Natural killer cell (primary cell): ENCODE measurements around the gene ADAMTSL1. TPM values are rescaled to one million over a fixed set of nuclear protein-coding genes. Genes with fewer than 3 reads are reported as not detected.
"Not testable (repeated sequence)": the region's sequence is repeated elsewhere in the genome, so short reads cannot be mapped to it uniquely, and the experiment has no call there.

Experiments
- ATAC-seq, 3 donors: fragments of 150-1000 bp in 2 of 3; fragments of 200-7000 bp in 1 of 3; cut with Tn5 transposase; 1 replicate in 1 of 3; 2 replicates in 2 of 3; pipeline ENCODE4 v1.10.0; 2021; ENCODE audit warnings: mild to moderate bottlenecking in 2 of 3, moderate library complexity in 2 of 3
- DNase-seq, 2 donors: peaks; one replicate each; pipeline versions ENCODE4 v3.0.0 to v3.0.0-alpha.2; 2013 to 2021; ENCODE audit warnings: mixed read lengths in 1 of 2
- H3K27ac ChIP-seq: one replicate; pipeline ENCODE4 v1.5.1; 2013; ENCODE audit warnings: mild to moderate bottlenecking, low read length
- H3K27me3 ChIP-seq: one replicate; pipeline ENCODE4 v1.6.1; 2013; ENCODE audit warnings: low read length; ENCODE audit not compliant: control insufficient read depth, insufficient read depth
- H3K36me3 ChIP-seq: one replicate; pipeline ENCODE4 v1.6.1; 2013; ENCODE audit warnings: low read length; ENCODE audit not compliant: control insufficient read depth, insufficient read depth
- H3K4me1 ChIP-seq: one replicate; pipeline ENCODE4 v1.6.1; 2013; ENCODE audit warnings: low read length; ENCODE audit not compliant: control insufficient read depth, insufficient read depth
- H3K4me3 ChIP-seq: one replicate; pipeline ENCODE4 v1.5.1; 2013; ENCODE audit warnings: low read length
- H3K9me3 ChIP-seq: one replicate; pipeline ENCODE4 v1.6.1; 2013; ENCODE audit warnings: low read length; ENCODE audit not compliant: control insufficient read depth, insufficient read depth
- H3K27ac Mint-ChIP-seq, 2 donors: one replicate each; pipeline ENCODE4 v1.8.0; 2022; ENCODE audit warnings: mild to moderate bottlenecking in 2 of 2, mixed read lengths in 2 of 2, moderate library complexity in 1 of 2
- H3K27me3 Mint-ChIP-seq, 2 donors: one replicate each; pipeline ENCODE4 v1.8.0; 2022; ENCODE audit warnings: low read depth in 2 of 2, mixed read lengths in 2 of 2
- H3K36me3 Mint-ChIP-seq: one replicate; pipeline ENCODE4 v1.8.0; 2022; ENCODE audit warnings: mixed read lengths
- H3K4me1 Mint-ChIP-seq, 2 donors: one replicate each; pipeline ENCODE4 v1.8.0; 2022; ENCODE audit warnings: mixed read lengths in 2 of 2
- H3K4me3 Mint-ChIP-seq: one replicate; pipeline ENCODE4 v1.8.0; 2022; ENCODE audit warnings: mild to moderate bottlenecking, moderate library complexity, mixed read lengths
- H3K9me3 Mint-ChIP-seq, 2 donors: one replicate each; pipeline ENCODE4 v1.8.0; 2022; ENCODE audit warnings: mixed read lengths in 2 of 2
- WGBS: methylation state at CpG from one replicate; pipeline ENCODE4 v1.1.7; 2013; ENCODE audit warnings: missing lambda C conversion rate; ENCODE audit not compliant: insufficient coverage; 5-methylcytosine and 5-hydroxymethylcytosine counted together
- intact Hi-C: fragments of 100-400 bp; cut with micrococcal nuclease; formaldehyde crosslinking; loops from one replicate; pipeline ENCODE4 v1.14.2; 2022
- total RNA-seq, 4 donors: library from RNA; stranded (reverse); fragments of 120-200 nt in 1 of 4; gene quantifications; one replicate each; pipeline versions ENCODE4 v1.2.3 to v1.2.4, GENCODE V29; 2013 to 2022
- TF ChIP-seq, protein P1 (sequence below): fragments of 200-600 bp; IDR thresholded peaks from one replicate; pipeline ENCODE4 v1.8.0; 2022; ENCODE audit warnings: antibody characterized with exemption

Gene ADAMTSL1
- total RNA-seq, 3 donors from 2014 or later (not counting 1 experiment from before 2014, with no cell fraction given) = not detected

DNA sequence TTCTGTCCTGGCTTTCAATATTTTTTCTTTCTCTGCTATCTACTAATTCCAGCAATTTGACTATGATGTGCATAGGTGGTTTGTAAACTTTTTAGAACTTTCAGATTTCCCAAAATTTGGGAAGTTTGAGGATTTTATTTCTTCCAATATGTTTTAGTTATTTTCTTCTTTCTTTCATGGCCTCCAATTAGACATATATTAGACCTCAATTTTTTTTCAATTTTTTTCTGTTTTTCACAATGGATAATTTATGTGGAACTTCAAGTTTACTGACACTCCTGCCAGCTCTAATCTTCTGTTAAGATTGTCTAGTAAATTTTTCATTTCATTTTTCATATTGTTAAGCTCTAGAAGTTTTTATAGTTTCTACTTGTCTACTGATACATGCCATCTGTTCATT, 395.8 kb downstream of the ADAMTSL1 start:
- no peaks in the 10 kb centered on the region for H3K4me1 ChIP-seq
- no peaks in the 10 kb centered on the region for H3K4me1 Mint-ChIP-seq
- DNase-seq (no peak), ATAC-seq (no peak)
- H3K9me3 ChIP-seq = no peaks in the 10 kb centered on the region
- peaks cover 7 to 12% of the 10 kb centered on the region in 2 donors for H3K9me3 Mint-ChIP-seq
- H3K36me3 ChIP-seq = no peaks in the 10 kb centered on the region
- peaks cover 14% of the 10 kb centered on the region for H3K36me3 Mint-ChIP-seq
- H3K27ac Mint-ChIP-seq = no peak overlapping the region
- no peaks in the 10 kb centered on the region for H3K27me3 ChIP-seq
- TF ChIP-seq, protein P1, sequence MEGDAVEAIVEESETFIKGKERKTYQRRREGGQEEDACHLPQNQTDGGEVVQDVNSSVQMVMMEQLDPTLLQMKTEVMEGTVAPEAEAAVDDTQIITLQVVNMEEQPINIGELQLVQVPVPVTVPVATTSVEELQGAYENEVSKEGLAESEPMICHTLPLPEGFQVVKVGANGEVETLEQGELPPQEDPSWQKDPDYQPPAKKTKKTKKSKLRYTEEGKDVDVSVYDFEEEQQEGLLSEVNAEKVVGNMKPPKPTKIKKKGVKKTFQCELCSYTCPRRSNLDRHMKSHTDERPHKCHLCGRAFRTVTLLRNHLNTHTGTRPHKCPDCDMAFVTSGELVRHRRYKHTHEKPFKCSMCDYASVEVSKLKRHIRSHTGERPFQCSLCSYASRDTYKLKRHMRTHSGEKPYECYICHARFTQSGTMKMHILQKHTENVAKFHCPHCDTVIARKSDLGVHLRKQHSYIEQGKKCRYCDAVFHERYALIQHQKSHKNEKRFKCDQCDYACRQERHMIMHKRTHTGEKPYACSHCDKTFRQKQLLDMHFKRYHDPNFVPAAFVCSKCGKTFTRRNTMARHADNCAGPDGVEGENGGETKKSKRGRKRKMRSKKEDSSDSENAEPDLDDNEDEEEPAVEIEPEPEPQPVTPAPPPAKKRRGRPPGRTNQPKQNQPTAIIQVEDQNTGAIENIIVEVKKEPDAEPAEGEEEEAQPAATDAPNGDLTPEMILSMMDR = no peak
- H3K4me3 ChIP-seq = no peak overlapping the region
- H3K4me3 Mint-ChIP-seq = no peak overlapping the region
- H3K27me3 Mint-ChIP-seq = peaks cover 6 to 7% of the 10 kb centered on the region in 2 donors
- intact Hi-C loops = no loop called here
- no peak overlapping the region for H3K27ac ChIP-seq

DNA sequence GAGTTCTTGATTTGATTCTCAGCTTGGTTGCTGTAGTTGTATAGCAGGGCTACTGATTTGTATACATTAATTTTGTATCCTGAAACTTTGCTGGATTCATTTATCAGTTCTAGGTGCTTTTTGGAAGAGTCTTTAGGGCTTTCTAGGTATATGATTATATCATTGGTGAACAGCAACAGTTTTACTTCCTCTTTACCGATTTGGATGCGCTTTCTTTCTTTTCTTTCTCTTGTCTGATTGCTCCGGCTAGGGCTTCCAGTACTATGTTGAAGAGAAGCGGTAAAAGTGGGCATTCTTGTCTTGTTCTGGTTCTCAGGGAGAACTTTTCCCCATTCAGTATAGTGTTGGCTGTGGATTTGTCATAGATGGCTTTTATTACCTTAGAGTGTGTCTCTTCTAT, 400.1 kb downstream of the ADAMTSL1 start:
- H3K4me3 ChIP-seq = no peak overlapping the region
- ATAC-seq (no peak), DNase-seq (no peak)
- 100% methylated on average over 2 of the region's 4 CpGs for WGBS
- H3K27ac ChIP-seq = no peak overlapping the region
- TF ChIP-seq, protein P1 = no peak
- Mint-ChIP-seq H3K4me1 (no peaks in the 10 kb centered on the region), H3K4me3 (no peak overlapping the region), H3K9me3 (peaks cover 12% of the 10 kb centered on the region in 2 donors), H3K27ac (no peak overlapping the region), H3K36me3 (peaks cover 14% of the 10 kb centered on the region), H3K27me3 (peaks cover 7 to 13% of the 10 kb centered on the region in 2 donors)
- no peaks in the 10 kb centered on the region for H3K27me3 ChIP-seq
- intact Hi-C loops = no loop called here
- H3K9me3 ChIP-seq = no peaks in the 10 kb centered on the region
- no peaks in the 10 kb centered on the region for H3K36me3 ChIP-seq
- no peaks in the 10 kb centered on the region for H3K4me1 ChIP-seq

DNA sequence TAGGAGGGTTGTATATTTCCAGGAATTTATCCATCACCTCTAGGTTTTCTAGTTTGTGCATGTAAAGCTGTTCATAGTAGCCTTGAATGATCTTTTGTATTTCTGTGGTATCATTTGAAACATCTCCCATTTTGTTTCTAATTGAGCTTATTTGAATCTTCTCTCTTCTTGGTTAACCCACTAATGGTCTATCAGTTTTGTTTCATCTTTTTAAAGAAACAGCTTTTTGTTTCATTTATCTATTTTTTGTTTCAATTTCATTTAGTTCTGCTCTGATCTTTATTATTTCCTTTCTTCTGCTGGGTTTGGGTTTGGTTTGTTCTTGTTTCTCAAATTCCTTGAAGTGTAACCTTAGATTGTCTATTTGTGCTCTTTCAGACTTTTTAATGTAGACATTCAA, 401.0 kb downstream of the ADAMTSL1 start:
- ATAC-seq, H3K4me1 Mint-ChIP-seq, H3K4me1 ChIP-seq, H3K9me3 ChIP-seq, H3K27ac Mint-ChIP-seq, H3K27me3 ChIP-seq, H3K36me3 Mint-ChIP-seq, H3K36me3 ChIP-seq, DNase-seq, H3K27ac ChIP-seq, H3K4me3 ChIP-seq, H3K4me3 Mint-ChIP-seq, intact Hi-C loops: not testable (repeated sequence)
- H3K27me3 Mint-ChIP-seq = peaks cover 1 to 11% of the 10 kb centered on the region in 2 donors
- H3K9me3 Mint-ChIP-seq = peaks cover 7 to 12% of the 10 kb centered on the region in 2 donors

DNA sequence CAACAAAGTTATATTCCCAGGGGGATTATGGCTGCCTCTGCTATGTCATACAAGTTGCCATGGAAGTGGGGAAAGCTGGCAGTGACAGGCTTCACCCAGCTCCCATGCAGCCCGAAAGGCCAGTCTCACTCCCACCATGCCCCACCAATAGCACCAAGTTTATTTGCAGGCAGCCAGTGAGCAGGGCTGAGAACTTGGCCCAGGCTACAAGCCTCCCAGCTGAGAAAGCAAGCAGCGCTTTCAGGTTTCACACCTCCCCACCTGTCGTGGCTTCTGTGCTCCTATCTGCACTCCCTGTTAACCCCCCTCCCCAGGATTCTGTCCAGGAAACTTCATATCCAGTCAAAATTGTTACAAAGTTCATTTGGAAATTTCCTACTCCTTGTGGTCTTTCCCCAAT, 404.0 kb downstream of the ADAMTSL1 start:
- H3K27me3 ChIP-seq = no peaks in the 10 kb centered on the region
- ATAC-seq (no peak), DNase-seq (no peak)
- no peak overlapping the region for H3K27ac ChIP-seq
- intact Hi-C loops = no loop called here
- Mint-ChIP-seq H3K9me3 (peaks cover 2 to 6% of the 10 kb centered on the region in 2 donors), H3K36me3 (no peaks in the 10 kb centered on the region), H3K4me3 (no peak overlapping the region), H3K27ac (no peak overlapping the region), H3K27me3 (peaks cover 7 to 14% of the 10 kb centered on the region in 2 donors), H3K4me1 (no peaks in the 10 kb centered on the region)
- no peak overlapping the region for H3K4me3 ChIP-seq
- H3K9me3 ChIP-seq = no peaks in the 10 kb centered on the region
- H3K4me1 ChIP-seq = no peaks in the 10 kb centered on the region
- TF ChIP-seq, protein P1 = no peak
- no peaks in the 10 kb centered on the region for H3K36me3 ChIP-seq
- 85% methylated on average over 3 of the region's 3 CpGs for WGBS
